ENCODE data around the gene GHRH.

The GHRH gene

DNA sequence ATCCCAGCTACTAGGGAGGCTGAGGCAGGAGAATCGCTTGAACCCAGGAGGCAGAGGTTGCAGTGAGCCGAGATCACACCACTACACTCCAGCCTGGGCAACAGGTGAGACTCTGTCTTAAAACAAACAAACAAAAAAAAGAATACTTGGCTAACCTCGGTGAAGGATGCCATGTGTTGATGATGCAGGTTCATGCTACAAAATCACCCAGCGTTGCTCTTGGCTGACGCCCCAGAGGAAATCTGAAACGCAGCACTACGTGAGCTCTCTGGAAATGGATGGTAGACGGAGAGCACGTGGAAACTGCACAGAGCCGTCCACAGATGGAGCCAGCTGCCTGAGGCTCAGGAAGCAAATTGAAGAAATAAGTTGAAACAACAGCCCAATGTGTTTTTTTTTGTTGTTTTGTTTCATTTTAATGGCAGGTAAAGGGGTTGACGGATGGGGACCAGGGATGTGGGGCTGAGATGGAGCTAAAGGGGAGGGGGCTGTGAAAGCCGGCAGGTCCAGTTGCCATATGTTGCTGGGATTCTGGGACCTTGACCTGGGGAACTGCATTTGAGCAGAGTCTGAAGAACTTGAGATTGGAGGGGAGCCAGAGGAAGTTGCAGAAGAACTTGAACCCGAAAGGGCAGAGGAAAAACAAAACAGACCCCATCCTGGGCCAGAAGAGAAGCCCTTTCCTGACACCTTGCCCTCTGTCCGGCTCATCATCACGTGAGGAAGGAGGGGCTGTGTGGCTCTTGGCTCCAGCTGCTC is 15.1 kb upstream of the GHRH start:
- no peaks in the 10 kb centered on the region for H3K9me3 ChIP-seq (ENCODE audit: control insufficient read depth, low read length)
- H3K36me3 ChIP-seq (ENCODE audit: control insufficient read depth, insufficient read depth, low read length), result no peaks in the 10 kb centered on the region
- H3K4me1 ChIP-seq (ENCODE audit: control insufficient read depth, insufficient read depth, low read length, poor library complexity, severe bottlenecking), result peaks cover 5% of the 10 kb centered on the region
- no peak overlapping the region for H3K27ac ChIP-seq (ENCODE audit: low read depth, low read length, severe bottlenecking)
- H3K4me3 ChIP-seq (ENCODE audit: extremely low read depth, insufficient read depth, low read length, poor library complexity, severe bottlenecking), result no peak overlapping the region
- 87 to 90% methylated on average over 13 to 14 of the region's 15 CpGs for WGBS, 2 experiments (ENCODE audit: insufficient coverage in 2 of 2)

DNA sequence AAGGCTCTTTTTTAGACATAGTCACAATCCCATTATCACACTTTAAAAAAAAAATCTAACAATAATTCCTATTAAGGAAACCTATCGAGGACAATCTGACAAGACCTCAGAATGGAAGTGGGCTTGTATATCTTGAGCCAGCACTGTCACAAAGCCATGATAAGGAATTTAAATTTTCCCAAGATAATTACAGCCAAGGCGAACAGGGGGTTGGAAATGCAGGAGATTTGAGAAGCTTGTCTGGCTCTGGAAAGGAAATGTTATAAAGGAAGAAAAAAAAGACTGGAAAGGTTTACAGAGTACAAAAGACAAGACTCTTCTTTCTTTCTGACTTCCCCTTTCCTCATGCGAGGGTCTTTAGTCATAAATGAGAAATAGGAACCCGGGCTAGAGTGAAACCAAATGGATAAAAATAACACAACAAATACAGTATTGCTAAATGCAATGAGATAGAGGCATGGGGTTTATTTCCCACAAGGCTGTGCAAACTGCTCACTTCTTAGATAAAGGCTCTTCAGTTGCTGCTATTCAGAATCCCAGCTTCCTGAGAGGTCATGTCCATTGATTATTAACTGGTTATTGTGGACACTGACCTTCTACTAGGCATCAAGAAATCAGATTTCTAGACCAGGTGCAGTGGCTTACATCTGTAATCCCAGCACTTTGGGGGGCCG is 13.4 kb upstream of the GHRH start:
- peaks cover 7% of the 10 kb centered on the region for H3K4me1 ChIP-seq (ENCODE audit: control insufficient read depth, insufficient read depth, low read length, poor library complexity, severe bottlenecking)
- H3K27ac ChIP-seq (ENCODE audit: low read depth, low read length, severe bottlenecking), result no peak overlapping the region
- WGBS, 2 experiments (ENCODE audit: insufficient coverage in 2 of 2), result 82 to 83% methylated on average over 1 to 2 of the region's 5 CpGs

DNA sequence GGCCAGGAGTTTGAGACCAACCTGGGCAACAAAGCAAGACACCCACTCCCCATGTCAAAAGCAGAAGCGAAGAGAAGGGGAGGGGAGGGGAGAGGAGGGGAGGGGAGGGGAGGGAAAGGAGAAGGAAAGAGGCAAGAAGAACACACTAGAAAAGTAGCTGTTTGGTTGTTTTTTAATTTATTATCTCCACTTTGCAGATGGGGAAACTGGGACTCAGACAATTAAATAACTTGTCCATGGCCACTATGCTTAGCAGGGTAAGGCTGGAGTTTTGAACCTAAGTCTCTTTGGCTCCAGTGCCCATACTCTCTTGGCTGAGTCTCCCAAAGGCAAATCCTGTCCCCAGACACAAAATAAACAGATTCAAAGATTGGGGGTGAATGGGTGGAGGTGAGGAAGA is 12.4 kb upstream of the GHRH start:
- no peak overlapping the region for H3K4me3 ChIP-seq (ENCODE audit: extremely low read depth, insufficient read depth, low read length, poor library complexity, severe bottlenecking)
- H3K4me1 ChIP-seq (ENCODE audit: control insufficient read depth, insufficient read depth, low read length, poor library complexity, severe bottlenecking), result peaks cover 10% of the 10 kb centered on the region
- no peak overlapping the region for H3K27ac ChIP-seq (ENCODE audit: low read depth, low read length, severe bottlenecking)
- no peaks in the 10 kb centered on the region for H3K9me3 ChIP-seq (ENCODE audit: control insufficient read depth, low read length)
- H3K36me3 ChIP-seq (ENCODE audit: control insufficient read depth, insufficient read depth, low read length), result no peaks in the 10 kb centered on the region
- WGBS, 2 experiments (ENCODE audit: insufficient coverage in 2 of 2), result no CpG with 5 or more reads among the region's 1 CpG

More for the DNA sequence above, 13.4 kb upstream of the GHRH start:
- no peak overlapping the region for H3K4me3 ChIP-seq (ENCODE audit: extremely low read depth, insufficient read depth, low read length, poor library complexity, severe bottlenecking)
- no peaks in the 10 kb centered on the region for H3K9me3 ChIP-seq (ENCODE audit: control insufficient read depth, low read length)
- H3K36me3 ChIP-seq (ENCODE audit: control insufficient read depth, insufficient read depth, low read length), result no peaks in the 10 kb centered on the region

DNA sequence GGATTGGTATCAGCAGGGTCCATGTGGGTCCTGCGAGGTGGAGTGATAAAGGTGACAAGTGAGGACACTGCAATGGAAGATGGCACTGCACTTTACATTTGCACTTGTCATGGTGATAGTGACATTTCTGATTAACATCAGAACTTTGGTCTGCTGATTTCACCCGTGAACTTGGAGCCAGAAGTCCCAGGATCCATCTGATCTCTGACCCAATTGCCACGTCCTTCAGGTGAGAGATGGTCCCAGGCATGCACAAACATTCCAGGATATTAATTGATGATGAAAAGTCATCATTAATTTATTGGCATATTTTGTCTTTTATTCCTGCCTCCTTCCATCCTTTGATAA is 9.8 kb upstream of the GHRH start:
- no peaks in the 10 kb centered on the region for H3K9me3 ChIP-seq (ENCODE audit: control insufficient read depth, low read length)
- H3K4me3 ChIP-seq (ENCODE audit: extremely low read depth, insufficient read depth, low read length, poor library complexity, severe bottlenecking), result no peak overlapping the region
- H3K36me3 ChIP-seq (ENCODE audit: control insufficient read depth, insufficient read depth, low read length), result no peaks in the 10 kb centered on the region
- no peak overlapping the region for H3K27ac ChIP-seq (ENCODE audit: low read depth, low read length, severe bottlenecking)
- 93 to 94% methylated on average over 2 of the region's 3 CpGs for WGBS, 2 experiments (ENCODE audit: insufficient coverage in 2 of 2)
- peaks cover 10% of the 10 kb centered on the region for H3K4me1 ChIP-seq (ENCODE audit: control insufficient read depth, insufficient read depth, low read length, poor library complexity, severe bottlenecking)

DNA sequence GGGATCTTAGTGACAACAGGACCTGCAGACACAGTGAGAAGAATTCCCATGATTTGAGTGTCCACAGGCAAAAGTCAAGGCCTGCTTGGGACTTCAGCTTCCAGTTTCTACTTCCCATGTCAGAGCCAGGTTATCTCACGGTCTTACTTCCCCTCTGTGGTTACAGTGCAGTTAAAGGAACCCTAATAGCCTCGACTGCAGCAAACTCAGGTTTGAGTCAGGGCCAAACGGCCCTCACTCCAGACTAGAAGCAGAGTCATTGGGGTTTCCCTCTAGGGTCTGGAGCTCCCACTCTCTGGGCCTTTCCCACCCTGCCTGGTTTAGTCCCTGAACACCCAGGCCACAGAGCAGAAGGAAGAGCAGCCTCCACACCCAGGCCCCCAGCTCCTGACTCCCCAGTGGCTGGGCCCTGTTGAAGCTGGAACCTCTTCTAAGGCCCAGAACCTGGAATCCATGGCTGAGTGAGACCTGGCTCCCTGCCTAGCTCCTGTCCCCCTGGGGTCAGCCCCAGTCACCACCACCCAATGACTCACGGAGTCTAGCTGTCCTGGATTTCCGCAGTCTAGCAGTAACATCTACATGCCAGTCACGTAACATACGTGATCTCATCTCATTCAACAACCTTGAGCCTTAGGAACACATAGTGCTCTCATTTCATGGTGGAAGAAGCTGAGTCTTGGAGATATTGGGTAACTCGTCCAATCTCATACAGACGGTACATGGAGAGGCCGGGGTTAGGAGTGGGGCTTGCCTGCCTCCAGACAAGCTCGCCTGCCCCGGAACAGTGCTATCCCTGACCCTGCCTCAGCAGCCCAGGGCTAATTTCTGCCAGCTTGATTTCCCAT is 9.2 kb upstream of the GHRH start:
- Histone ChIP-seq H3K4me1 (ENCODE audit: control insufficient read depth, insufficient read depth, low read length, poor library complexity, severe bottlenecking) (peaks cover 10% of the 10 kb centered on the region), H3K9me3 (ENCODE audit: control insufficient read depth, low read length) (no peaks in the 10 kb centered on the region), H3K27ac (ENCODE audit: low read depth, low read length, severe bottlenecking) (no peak overlapping the region), H3K4me3 (ENCODE audit: extremely low read depth, insufficient read depth, low read length, poor library complexity, severe bottlenecking) (no peak overlapping the region), H3K36me3 (ENCODE audit: control insufficient read depth, insufficient read depth, low read length) (no peaks in the 10 kb centered on the region)
- WGBS, 2 experiments (ENCODE audit: insufficient coverage in 2 of 2), result 93 to 94% methylated on average over 9 to 12 of the region's 12 CpGs

DNA sequence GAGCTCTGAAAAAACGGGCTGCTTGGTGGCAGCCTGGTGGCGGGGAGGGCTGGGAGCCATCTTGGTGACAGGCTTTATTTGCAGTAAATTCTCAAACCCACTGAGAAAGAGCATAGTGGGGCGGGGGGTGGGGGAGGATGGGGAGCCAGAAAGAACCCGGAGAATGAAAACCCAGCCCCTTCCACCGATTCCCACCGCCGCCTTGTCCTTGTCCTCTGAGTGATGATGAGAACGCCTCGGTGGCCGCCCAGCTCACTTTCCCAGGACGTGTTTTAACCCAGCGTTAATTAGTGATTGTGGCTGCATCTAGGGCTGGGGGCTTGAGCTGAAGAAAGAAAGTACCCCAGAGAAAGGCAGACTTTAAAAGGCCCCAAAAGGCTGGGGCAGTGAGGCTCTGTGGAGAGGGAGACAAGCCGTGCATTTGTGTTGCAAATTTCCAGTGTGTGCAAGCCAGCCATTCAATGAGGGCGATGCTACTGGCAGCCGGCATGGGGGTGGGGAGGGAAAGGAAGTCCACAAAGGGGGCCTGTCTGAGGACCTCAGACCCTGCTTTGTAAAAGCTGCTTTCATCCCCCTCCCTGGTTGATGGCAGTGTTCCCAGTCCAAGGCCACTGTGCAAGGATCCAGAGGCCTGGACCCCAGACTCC is 6.2 kb upstream of the GHRH start:
- Histone ChIP-seq H3K27ac (ENCODE audit: low read depth, low read length, severe bottlenecking) (no peak overlapping the region), H3K9me3 (ENCODE audit: control insufficient read depth, low read length) (no peaks in the 10 kb centered on the region), H3K36me3 (ENCODE audit: control insufficient read depth, insufficient read depth, low read length) (no peaks in the 10 kb centered on the region), H3K4me3 (ENCODE audit: extremely low read depth, insufficient read depth, low read length, poor library complexity, severe bottlenecking) (no peak overlapping the region), H3K4me1 (ENCODE audit: control insufficient read depth, insufficient read depth, low read length, poor library complexity, severe bottlenecking) (peaks cover 10% of the 10 kb centered on the region)
- WGBS, 2 experiments (ENCODE audit: insufficient coverage in 2 of 2), result 39 to 42% methylated on average over 7 to 12 of the region's 15 CpGs

DNA sequence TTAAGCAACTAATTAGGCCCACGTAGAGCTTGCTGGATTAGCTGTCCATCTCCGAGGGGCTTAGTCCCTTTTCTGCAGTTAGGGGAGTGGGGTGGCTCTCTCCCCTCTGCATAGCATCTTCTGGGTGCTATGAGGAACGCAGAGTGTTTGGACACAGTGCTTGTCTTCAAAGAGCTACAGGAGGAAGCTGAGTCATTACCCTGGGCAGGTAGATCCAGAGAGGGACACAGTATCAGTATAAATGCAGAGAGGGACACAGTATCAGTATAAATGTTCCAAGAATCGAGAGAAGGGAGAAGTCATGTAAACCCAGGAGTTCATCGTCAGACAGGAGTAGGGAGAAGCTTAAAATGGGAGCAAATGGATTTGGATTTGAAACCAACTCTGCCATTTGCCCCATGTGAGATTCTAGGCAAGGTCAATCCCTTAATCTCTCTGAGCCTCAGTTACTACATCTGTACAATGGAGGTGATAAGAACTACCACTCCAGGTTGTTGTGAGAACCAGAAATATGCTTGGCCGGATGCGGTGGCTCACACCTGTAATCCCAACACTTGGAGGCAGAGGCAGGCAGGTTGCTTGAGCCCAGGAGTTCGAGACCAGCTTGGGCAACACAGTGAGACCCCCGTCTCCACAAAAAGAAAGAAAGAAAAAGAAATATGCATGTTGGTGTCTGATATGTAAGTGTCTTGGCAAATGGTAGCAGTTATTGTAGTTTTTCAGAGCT is 5.5 kb upstream of the GHRH start:
- Histone ChIP-seq H3K9me3 (ENCODE audit: control insufficient read depth, low read length) (no peaks in the 10 kb centered on the region), H3K4me3 (ENCODE audit: extremely low read depth, insufficient read depth, low read length, poor library complexity, severe bottlenecking) (no peak overlapping the region), H3K4me1 (ENCODE audit: control insufficient read depth, insufficient read depth, low read length, poor library complexity, severe bottlenecking) (peaks cover 10% of the 10 kb centered on the region), H3K27ac (ENCODE audit: low read depth, low read length, severe bottlenecking) (no peak overlapping the region), H3K36me3 (ENCODE audit: control insufficient read depth, insufficient read depth, low read length) (no peaks in the 10 kb centered on the region)
- WGBS, 2 experiments (ENCODE audit: insufficient coverage in 2 of 2), result 86 to 98% methylated on average over 5 to 8 of the region's 9 CpGs

DNA sequence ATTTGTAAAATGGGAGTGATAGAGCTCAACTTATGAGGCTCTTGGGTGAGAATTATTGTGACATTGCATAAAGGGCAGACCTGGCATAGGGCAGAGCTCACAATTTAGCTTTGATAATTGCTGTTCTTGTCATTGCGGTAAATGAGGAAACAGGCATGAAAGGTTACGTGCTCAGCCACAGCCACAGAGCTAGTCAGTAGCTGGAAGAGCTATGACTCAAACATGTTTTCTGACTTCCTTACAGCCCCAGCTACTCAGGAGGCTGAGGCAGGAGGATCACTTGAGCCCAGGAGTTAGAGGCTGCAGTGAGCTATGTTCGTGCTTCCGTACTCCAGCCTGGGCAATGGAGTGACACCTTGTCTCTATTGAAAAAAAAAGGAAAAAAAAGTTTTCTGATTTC is 3.5 kb upstream of the GHRH start:
- Histone ChIP-seq H3K27ac (ENCODE audit: low read depth, low read length, severe bottlenecking) (no peak overlapping the region), H3K9me3 (ENCODE audit: control insufficient read depth, low read length) (no peaks in the 10 kb centered on the region), H3K4me1 (ENCODE audit: control insufficient read depth, insufficient read depth, low read length, poor library complexity, severe bottlenecking) (peaks cover 4% of the 10 kb centered on the region), H3K36me3 (ENCODE audit: control insufficient read depth, insufficient read depth, low read length) (no peaks in the 10 kb centered on the region), H3K4me3 (ENCODE audit: extremely low read depth, insufficient read depth, low read length, poor library complexity, severe bottlenecking) (no peak overlapping the region)
- WGBS, 2 experiments (ENCODE audit: insufficient coverage in 2 of 2), result 97 to 100% methylated on average over 4 of the region's 4 CpGs

DNA sequence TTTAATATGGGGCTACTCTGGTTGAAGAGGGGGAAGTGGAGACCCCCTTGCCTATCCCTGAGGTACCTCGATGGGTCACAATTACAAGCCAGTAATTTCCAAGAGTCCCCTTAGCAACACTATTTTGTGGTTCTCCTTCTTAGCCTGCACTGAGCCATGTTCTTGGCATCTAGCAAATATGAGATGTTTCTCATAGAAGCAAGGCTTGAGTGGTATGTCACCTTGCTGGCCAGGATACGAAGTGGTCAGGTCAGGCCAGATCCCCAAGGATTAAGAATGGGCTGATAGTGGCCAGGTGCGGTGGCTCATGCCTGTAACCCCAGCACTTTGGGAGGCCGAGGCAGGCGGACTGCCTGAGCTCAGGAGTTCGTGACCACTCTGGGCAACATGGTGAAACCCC is 2.1 kb upstream of the GHRH start:
- Histone ChIP-seq H3K27ac (ENCODE audit: low read depth, low read length, severe bottlenecking) (no peak overlapping the region), H3K4me1 (ENCODE audit: control insufficient read depth, insufficient read depth, low read length, poor library complexity, severe bottlenecking) (no peaks in the 10 kb centered on the region), H3K4me3 (ENCODE audit: extremely low read depth, insufficient read depth, low read length, poor library complexity, severe bottlenecking) (no peak overlapping the region), H3K36me3 (ENCODE audit: control insufficient read depth, insufficient read depth, low read length) (no peaks in the 10 kb centered on the region), H3K9me3 (ENCODE audit: control insufficient read depth, low read length) (no peaks in the 10 kb centered on the region)
- 87 to 100% methylated on average over 2 to 4 of the region's 6 CpGs for WGBS, 2 experiments (ENCODE audit: insufficient coverage in 2 of 2)

DNA sequence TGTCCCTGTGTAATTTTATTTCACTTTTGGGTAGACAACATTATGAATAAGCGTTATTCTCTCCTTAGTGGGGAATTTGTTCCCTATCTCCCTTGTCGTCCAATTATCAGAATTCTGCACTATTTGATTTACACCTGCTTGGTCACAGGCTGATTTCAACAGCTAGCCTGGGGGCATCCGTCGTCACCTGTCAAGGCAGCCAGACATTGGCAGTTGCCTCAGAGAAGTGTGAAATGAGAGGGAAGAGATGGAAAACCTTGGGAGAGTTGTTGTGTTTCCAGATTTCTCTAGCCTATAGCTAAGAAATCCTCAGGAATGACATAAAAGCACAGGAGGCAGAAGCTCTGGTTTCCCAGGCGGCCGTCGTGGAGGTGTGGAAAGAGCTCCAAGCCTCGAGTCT is 891 bp upstream of the GHRH start:
- no peaks in the 10 kb centered on the region for H3K4me1 ChIP-seq (ENCODE audit: control insufficient read depth, insufficient read depth, low read length, poor library complexity, severe bottlenecking)
- no peaks in the 10 kb centered on the region for H3K9me3 ChIP-seq (ENCODE audit: control insufficient read depth, low read length)
- 87 to 90% methylated on average over 6 of the region's 8 CpGs for WGBS, 2 experiments (ENCODE audit: insufficient coverage in 2 of 2)

More for the DNA sequence above, 891 bp upstream of the GHRH start:
- H3K4me3 ChIP-seq (ENCODE audit: extremely low read depth, insufficient read depth, low read length, poor library complexity, severe bottlenecking), result no peak overlapping the region
- no peaks in the 10 kb centered on the region for H3K36me3 ChIP-seq (ENCODE audit: control insufficient read depth, insufficient read depth, low read length)
- H3K27ac ChIP-seq (ENCODE audit: low read depth, low read length, severe bottlenecking), result no peak overlapping the region
